HG02973 (cell line): ENCODE results near the gene GRIFIN.

ENCODE experiments used
- ATAC-seq: cut with Tn5 transposase; IDR thresholded peaks from one replicate; pipeline ENCODE4 v1.9.1; 2021; ENCODE audit warnings: moderate library complexity; ENCODE audit not compliant: unreplicated experiment

GRIFIN gene

GRCh38 chr7:2513702-2514101, 37.5 kb upstream of the GRIFIN start:
- no peak for ATAC-seq

DNA sequence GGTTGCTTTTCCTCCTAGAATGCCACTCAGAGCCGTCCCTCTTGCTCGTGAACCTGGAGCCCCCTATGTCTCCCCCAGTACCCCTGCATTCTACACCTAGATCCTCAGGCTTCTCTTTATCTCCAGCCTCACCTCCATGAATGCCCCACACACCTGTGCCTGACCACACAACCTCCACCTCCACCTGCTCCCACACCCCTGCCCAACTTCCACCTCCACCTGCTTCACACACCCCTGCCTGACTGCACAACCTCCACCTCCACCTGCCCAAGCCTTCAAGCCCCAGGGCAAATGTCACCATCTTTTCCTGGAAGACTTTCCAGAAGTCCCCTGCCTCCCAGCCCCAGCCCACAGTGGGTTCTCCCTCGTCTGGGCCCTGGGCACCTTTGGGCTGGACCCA, 36.5 kb upstream of the GRIFIN start:
- ATAC-seq = no peak

- ATAC-seq = no peak
Observed at GRCh38 chr7:2512179-2512661, 36.0 kb upstream of the GRIFIN start.

GRCh38 chr7:2511769-2512168, 35.6 kb upstream of the GRIFIN start:
- ATAC-seq = no peak

- ATAC-seq = no peak
Observed at GRCh38 chr7:2510909-2511768, 34.9 kb upstream of the GRIFIN start.

DNA sequence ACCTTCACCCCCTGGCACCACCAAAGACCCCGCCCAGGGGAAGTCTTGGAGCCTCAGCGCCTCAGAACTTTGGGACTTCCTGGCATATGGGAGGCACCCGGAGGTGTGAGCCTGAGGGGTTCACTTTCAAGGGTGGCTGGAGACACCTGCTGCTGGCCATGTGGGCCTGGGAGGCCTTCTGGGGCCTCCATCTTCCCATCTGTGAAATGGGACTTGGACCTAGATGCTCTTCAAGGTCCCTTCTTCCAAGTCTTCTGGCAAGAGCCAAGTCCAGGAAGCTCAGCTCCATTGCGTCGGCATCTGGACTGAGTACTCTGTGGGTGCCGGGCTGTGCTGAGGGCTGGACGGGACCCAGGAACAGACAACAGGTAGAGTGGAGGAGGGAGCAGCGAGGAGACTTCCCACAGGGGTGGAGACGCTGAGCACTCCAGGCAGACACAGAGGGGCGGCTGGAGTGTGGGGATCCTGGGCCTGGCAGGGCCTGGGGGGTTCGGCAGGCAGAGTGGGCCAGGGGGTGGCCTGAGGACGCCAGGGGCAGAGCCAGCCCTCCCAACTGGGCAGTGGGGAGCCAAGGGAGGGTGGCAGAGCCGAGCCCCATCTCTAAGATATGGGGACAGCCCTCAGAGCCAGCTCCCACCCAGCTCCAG, 34.1 kb upstream of the GRIFIN start:
- no peak for ATAC-seq

DNA sequence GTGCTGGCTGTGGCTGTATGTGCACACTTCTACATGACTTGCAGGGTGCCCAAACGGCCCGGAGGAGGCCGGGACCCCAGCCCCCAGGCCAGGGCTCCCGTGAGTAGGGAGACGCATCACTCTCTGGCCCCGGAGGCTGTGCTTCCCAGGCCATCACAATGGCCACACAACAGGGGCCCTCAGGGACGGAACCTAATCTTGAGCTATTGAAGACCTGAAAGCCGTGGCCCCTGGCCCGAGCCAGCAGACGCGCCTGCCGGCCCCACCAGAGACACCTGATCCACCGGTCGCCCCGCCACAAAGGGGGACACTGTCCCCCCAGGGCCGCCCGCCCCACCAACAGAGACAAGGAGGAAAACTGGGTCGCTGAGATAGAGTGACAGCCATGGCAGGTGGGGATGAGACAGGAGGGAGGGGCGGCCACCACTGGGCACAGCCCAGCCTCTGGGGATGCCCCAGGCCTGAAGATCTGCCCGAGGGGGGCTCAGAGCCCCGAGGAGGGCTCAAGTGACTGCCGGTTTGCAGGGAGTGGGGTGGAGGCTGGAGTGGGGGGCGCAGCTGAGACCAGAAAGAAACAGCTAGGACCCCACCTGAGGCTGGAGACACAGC, 33.2 kb upstream of the GRIFIN start:
- ATAC-seq = no peak

- ATAC-seq = no peak
Observed at GRCh38 chr7:2508327-2509215, 32.4 kb upstream of the GRIFIN start.

DNA sequence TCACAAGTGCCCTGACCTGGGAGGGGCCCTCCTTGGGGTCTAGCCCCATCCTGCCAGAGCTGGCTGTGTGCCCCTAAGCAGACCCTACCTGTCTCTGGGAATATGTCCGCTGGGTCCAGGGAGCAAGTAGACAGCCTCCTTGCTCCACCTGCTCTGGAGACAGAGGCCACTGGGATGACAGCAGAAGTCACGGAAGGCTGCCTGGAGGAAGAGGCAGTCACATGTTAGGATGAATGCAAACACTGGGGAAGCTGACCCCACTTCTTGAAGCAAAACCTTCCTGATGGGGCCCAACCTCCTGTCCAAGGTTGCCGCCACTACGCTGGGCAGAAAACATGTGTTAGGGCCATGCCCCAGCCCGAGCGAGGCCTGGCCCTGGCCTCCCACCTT, 31.7 kb upstream of the GRIFIN start:
- ATAC-seq = no peak

GRCh38 chr7:2507208-2507916, 31.2 kb upstream of the GRIFIN start:
- ATAC-seq = no peak

DNA sequence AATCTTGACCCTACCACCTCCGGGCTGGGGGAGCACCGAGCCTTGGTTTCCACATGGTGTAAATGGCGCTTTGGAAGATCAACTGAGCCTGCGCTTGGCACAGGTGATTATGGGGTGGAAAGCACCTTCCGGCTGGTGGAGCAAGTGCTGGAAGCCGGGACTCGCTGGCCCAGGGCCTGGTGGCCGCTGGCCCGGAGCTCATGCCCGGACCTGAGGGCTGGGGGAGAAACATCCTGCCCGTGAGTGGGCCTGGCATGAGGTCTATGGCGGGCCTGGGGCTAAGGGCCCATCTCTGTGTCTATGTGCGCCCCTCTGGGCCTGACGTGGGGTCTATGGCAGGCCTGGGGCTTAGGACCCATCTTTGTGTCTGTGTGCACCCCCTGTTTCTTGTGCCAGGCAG, 29.2 kb upstream of the GRIFIN start:
- no peak for ATAC-seq

DNA sequence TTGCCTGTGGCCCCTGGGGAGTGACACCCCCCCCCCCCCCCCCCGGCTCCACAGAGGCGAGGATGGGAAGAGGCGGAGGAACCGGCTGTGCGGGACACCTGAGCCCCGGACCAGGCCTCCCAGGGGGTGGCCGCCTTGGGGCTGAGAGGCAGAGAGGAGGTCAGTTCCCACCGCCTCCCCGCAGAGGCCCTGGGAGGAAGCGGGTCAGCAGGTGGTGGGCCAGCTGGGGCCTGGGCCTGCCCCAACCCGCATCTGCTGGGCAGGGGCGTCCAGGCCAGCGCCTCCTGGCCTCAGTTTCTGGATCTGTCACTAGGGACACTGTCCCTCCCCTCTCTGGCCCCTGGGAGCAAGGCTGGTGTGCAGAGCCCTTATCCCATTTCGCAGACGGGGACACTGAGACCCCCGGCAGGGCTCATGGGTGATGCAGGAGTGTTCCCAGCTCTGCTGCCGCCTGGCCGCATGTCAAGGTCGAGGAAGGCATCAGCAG, 28.7 kb upstream of the GRIFIN start:
- no peak for ATAC-seq

GRCh38 chr7:2504128-2504888, 28.1 kb upstream of the GRIFIN start:
- ATAC-seq = no peak

GRCh38 chr7:2503056-2503941, 27.1 kb upstream of the GRIFIN start:
- ATAC-seq = no peak

DNA sequence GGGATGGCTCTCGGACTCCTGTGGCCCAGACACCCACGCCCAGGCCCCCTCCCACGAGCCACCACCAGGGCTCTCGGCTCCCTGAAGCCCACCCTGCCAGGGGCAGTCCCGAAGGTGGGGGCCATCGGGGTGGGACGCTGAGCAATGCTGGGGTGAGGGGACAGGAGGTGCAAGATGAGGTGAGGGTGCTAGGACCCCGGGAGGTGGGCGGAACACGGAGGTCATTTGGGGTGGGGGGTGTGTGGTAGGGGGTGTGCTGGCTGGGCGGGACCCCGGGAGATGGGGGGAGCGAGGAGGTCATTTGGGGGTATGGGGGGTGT, 26.4 kb upstream of the GRIFIN start:
- ATAC-seq = no peak

GRCh38 chr7:2501947-2502646, 25.9 kb upstream of the GRIFIN start:
- ATAC-seq = no peak

- no peak for ATAC-seq
Observed at GRCh38 chr7:2500701-2501100, 24.5 kb upstream of the GRIFIN start.
